HG03342 (cell line): ENCODE results near the gene ATP1B3.
"Not testable (repeated sequence)": the region's sequence is repeated elsewhere in the genome, so short reads cannot be mapped to it uniquely, and the experiment has no call there.

Experiments used
- ATAC-seq: cut with Tn5 transposase; IDR thresholded peaks from one replicate; pipeline ENCODE4 v1.9.1; 2021; ENCODE audit warnings: mild to moderate bottlenecking, moderate library complexity; ENCODE audit not compliant: unreplicated experiment

Gene ATP1B3

DNA sequence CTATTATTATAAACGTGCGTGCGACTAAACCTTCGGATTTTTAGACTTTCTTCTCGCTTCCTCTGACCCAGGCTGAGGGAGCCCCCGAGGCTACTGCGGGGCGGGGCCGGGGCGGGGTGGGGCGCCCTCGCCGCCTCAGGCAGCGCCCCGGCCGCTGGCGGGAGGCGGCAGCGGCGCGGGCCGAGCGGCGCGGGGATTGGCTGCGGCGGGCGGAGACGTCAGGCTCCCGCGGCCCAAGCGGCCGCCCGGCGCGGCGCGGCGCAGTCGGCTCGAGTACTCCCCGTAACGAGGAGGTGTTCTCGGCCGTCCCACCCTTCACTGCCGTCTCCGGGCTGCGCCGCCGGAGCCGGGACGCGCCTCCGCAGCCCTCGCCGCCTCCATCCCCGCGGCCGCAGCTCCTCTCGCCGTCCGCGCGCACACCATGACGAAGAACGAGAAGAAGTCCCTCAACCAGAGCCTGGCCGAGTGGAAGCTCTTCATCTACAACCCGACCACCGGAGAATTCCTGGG is at the start of gene ATP1B3:
Gene ATP1B3 (plus strand): TSS at position 263 of the 510 bp plus-strand sequence. CDS start 159 bp downstream, at position 422.
- ATAC-seq, result peak; percentile 74

DNA sequence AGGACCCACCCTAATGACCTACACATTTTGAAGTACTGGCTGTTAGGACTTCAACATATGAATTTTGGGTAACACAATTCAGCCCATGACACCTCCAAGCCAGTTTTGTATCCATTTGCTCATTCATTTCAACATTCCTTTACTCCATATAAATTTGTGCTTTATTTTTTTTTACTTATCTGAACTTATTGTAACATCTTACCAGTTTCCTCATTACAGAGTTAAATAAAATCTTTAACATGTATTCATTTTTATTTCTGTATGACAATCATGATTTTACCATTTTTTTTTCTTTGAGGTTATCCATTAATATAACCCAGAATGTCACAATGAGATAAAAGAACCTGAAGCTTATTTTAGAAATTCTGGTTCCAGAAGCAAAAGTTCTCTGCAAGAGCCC is 48.0 kb upstream of the ATP1B3 start:
- ATAC-seq, result no peak

DNA sequence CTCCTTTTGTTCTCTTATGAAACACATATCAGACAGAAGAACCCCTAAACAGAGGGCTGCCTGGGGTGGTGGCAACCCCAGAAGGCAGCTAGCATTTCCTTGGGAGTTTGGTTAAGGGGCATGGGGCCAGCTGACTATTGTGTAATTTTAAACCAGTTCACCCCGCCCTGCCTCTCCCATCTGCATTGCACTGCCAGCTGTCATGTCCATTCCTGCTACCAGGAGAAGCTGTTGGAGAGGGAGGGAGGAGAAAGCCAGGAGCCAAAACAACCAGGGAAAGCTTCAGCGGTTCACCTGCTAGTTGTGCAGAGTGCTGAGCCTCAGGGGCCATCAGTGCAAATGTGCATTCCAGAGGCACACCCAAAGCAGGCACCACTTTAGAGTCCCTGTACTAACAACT is 47.6 kb upstream of the ATP1B3 start:
- no peak for ATAC-seq

DNA sequence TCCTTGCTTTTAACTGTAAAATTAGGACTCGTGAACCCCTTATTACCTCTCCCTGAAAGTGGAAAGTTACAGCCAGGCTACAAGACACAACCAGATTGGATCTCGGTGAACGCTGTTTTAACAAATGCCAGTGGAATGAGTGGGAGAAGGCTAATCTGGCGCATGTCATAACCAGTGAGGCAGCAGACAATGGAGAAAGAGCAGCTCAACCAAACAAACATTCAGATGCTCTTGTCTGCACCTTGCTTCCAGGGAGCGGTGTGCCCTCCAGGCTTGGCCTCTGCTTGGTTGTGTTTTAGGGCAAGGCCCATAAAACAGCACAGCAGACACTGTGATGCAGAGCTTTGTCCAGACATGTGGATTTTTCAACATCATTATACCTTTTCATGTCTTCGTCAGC is 45.9 kb upstream of the ATP1B3 start:
- no peak for ATAC-seq

DNA sequence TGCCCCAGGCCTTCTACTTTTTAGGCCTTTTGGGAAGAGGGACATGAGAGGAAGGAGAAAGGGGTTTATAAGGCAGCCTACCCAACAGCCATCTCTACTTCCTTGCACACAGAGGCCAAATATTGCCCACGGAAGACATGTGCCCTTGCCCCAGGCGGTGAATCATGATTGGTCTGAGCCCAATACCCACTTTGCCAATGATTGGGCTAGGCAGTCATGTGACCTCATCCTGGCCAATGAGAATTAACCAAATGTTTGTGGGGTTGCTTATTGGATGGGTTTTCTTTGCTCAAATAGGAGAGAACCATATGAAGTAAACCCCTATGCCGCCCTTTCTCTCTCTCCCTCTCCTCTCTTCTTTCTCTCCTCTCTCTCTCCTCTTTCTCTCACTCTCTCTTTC is 42.2 kb upstream of the ATP1B3 start:
- ATAC-seq, result no peak

DNA sequence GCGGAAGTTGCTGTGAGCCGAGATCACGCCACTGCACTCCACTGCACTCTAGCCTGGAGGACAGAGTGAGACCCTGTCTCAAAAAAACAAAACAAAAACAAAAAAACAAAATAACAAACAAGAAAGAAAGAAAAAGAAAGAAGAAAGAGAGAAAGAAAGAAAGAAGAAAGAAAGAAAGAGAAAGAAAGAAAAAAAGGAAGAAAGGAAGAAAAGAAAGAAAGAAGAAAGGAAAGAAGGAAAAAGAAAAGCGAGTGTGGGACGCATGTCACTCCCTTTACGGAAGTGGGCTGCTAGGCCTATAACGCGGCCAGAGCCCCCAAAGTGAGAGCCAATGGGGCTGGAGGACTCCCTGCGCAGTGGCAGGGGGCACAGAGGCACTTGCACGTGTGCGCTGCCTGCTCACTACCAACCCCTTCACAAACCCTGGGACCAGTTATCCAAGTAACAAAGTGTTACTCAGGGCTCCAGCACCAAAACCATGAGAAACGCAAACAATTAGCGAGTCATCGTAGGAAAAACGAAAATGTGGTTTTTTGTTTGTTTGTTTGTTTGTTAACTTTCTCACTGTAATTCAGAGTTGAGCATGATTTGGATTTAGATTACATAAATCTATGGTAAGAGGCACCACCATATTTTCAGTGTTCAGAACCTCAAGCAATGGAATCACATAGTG is 40.8 kb upstream of the ATP1B3 start:
- ATAC-seq, result no peak

DNA sequence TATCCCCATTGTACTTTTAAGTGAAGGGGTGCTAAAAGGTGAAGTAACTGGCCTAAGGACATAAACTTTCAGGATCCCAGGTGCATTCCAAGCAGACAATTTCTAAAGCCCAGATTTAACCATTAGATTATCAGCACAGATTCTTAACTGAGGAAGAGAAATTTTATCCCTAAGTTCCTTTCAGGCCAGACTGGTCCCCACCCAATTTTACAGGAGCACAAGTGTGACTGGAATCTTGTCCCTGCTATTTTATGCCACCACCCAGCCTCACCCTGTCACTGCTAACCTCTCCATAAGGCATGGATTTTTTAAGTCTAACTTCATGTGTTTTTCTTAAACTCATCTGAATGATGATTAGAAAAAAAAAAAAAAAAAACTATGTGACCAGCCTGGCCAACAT is 37.1 kb upstream of the ATP1B3 start:
- ATAC-seq, result no peak

DNA sequence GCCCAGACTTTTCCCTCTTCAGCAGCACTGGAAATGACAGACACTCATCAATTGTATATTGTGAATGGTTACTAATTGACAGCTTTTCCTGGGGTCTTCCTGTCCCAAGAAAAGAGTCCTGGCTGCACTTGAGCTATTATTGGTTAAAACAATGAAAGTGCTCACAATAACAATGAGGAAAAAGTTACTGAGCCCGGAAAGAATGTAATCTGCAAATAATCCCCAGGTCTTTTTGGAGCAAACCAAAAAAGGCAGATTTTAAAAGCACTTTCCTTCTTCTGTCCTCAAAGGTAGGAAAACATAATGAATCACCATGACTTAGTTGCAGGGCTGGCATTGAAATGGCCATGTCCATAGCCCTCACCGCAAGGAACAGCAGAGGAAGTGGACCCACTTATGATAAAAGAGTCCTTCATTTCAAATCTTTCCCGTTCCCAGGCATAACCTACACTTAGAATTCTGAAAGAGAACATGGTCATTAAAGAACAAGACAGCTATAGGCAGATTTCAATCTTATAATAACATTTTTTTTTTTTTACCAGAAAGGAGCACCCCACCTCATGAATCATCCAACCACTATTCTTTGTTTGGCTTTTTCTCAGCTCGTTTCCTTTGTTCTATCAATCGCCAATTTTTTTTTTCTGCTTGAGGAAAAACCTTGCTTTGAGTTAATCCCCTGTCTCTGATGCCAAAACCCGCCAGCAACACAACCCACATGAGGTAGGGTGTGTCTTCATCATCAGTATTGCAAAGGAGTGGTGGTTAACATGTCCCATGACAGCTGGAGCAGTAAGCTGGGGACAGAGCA is 35.5 kb upstream of the ATP1B3 start:
- no peak for ATAC-seq

DNA sequence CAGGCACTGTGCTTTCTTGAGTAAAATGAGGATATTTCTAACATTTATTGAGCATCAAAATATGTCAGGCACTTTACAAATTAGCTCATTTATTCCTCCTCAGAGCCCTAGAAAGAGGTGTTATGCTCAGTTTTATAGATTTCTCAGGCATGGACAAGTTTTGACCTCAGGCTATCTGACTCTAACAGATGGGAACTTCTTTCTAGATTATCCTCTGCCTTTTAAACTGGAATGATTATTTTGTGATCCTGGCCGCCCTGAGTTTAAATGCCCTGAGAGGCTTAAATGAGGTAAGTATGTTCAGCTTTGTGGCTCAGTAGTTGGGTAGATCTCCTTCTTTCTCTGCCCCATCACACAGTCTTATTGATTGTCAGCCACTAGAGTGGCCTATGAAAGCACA is 32.3 kb upstream of the ATP1B3 start:
- no peak for ATAC-seq

DNA sequence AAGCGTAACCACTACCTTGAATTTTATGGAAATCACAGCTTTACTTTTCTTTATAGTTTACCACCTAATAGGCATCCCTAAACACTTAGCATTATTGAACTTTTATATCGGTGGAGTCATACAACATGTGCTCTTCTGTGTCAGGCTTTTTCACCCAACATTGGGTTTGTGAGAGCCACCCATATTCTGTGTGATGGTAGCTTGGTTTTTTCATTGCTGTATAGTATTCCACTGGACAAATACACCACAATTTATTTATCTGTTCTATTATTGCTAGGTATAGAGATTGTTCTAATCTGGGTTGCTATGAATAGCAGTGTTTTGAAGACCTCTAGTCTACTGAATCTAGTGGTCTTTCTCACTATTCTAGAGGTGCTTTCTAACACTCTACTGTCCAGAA is 31.6 kb upstream of the ATP1B3 start:
- ATAC-seq, result no peak

DNA sequence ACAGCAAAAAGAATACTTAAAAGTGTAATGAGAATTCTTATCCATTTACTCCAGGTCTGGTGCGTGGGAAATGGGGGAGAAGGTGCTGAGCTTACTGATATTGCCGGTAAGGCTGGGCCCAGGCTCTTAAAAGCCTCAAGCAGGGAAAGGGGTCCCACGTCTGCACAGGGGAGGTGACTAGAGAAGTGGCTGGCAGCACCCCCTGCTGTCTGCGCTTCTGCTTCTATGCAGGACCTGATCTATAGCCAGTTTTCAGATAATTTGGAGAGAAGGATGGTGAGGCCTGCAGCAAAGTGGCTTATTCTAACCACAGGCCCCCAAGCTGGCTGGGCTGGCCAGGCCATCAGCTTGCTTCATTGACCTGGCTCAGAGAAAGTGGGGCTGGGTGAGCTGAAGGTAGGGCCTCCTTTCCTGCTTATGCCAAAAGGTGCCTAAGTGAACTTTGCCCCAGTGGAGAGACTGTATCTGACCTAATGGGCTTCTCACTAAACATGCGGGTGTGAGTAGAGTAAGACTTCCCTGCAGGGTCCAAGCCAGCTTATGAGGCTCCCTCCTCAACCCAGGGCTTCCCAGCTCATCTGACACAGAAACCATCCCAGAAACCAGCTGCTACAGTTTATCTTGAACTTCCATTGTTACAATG is 30.9 kb upstream of the ATP1B3 start:
- ATAC-seq, result no peak

DNA sequence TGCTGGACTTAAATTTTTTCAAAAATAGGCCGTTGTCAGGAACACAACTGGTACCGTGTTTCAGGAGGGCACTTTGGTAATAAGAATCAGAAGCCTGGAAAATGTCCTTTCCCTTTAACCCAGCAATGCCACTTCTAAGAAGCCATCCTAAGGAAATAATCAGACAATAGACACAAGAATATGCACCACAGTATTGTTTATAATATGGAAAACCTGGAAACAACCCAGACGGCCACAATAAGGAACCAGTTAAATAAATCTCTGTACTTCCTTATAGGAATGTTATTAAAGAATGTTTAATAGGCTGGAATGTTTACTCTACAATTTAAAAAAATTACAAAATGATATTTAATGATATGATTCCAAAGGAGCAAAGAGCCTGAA is 30.4 kb upstream of the ATP1B3 start:
- ATAC-seq, result no peak

DNA sequence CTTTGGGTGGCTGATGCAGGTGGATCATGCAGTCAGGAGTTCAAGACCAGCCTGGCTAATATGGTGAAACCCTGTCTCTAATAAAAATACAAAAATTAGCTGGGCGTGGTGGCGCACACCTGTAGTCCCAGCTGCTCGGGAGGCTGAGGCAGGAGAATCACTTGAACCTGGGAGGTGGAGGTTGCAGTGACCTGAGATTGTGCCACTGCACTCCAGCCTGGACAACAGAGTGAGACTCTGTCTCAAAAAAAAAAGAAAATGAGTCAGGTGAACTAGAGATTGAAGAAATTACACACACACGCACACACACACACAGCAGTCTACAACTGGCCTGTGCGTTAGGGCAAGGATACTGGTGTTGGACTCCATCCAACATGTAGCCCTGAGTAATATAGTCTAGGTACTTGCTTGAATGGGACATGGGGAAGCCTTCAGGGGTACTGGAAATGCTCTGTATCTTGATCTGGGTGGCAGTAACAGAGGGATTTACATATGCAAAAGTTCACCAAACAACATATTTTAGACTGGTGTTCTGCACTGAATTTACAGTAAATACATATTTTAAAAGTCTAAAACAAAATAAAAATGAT is 28.2 kb upstream of the ATP1B3 start:
- not testable (repeated sequence) for ATAC-seq

DNA sequence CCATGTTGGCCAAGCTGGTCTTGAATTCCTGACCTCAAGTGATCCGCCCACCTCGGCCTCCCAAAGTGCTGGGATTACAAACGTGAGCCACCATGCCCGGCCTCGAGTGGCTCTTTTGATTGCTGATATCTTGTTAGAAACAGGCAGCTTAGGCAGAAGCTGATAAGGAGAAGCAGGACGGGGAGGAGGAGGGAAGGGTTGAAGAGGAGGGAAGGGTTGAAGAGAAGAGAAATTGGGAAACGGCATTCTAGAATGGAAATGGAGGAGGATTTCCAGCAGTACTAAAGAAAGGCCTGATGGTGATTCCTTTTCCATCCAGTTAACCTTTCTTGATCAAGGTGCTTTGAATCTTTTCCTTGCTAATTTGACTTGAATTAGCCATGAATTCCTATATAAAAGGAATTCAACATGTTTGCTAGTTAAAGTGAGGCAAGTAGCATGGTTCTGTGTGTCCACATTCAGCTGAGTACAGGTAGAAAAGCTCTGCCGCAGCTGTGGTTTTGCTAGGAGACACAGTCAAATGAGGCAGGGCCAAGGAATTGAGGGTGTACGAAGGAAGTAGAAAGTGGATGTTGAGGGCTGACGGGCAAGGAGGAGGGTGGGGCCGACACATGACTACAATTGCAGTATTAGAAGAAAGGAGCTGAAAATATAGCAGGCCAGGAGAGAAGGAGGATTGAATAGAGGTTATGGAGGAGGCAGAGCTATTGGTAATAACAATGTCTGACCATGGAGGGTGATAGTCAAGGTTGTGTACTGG is 27.2 kb upstream of the ATP1B3 start:
- ATAC-seq, result no peak

DNA sequence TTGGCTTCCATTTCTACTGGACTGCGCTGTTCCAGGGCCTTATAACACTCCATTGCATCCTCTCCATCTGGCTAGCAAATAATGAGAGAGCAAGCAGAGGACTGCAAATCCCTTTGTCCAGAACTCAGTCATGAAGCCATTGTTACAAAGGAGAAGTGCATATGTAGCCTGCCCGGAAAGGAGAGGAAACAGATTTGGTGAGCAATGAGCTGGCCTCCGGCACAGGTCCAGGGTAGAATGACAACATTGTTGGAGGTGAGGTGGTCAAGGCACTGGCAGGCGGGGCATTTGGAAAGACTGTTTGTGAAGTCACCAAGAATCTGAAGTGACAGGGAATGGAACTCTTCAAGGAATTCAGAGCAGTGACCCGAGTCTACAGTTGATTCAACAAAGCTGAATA is 25.0 kb upstream of the ATP1B3 start:
- no peak for ATAC-seq

DNA sequence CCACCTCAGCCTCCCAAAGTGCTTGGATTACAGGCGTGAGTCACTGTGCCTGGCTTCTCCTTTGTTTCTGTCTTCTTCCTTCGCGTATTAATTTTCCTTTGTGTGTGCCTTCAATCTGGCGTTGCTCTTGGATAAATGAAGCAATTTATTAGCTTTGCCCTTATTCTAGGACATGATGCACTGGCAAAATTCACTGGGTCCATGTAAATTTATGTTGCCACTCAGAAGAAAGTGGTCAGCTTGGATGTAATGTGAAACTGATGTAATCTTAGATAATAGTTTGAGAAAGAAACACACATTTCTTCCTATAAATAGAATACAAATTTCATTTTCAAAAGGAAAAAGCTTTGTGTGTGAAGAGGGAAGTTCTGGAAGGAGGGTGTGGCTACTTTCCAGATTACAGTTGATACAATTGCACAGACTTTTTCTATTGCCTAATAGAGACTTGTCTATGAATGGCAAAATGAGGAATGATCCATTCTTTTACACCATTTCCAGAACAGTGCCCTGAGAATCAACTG is 23.3 kb upstream of the ATP1B3 start:
- no peak for ATAC-seq

DNA sequence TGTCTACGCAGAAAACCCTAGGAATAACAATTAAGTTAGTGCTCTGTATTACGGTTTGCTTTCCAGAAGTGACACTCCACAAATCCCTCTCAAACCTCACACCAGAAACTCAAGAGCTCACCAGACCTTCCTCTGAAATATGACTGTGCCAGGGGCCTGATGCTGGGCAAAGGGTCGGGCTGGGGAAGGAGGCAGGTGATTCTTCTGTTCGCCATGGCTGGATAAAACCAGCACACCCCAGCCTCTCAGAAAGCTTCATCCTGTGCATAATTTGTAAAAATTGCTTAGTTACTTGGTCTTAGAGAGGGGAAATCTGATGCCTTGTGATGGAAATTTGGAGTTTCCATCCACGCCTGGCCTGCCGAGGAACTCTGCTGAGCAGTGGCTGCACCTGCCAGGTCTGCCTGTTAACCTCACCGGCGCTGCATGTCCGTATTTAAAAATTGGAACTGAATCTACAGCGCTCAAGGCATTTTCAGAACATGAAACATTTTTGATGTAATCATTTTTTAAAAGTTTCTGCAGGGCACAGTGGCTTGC is 22.7 kb upstream of the ATP1B3 start:
- no peak for ATAC-seq

DNA sequence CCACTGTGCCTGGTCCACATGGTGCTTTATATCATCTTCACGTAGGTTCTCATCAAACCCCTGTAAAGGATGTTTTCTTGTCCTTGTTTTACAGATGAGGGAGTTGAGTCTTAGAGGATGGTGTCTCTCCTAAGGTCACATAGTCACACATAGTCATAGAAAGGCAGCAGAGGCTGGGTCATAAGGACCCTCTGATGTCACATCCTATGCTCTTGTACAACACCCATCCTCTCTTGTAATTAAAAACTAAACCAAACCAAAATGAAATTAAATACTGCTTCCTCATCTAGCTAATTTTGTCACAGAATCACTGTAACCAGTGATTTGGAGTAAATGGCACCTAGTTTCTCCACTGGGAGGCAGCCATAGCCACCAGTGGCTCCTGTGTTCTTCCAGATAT is 21.8 kb upstream of the ATP1B3 start:
- ATAC-seq, result no peak

DNA sequence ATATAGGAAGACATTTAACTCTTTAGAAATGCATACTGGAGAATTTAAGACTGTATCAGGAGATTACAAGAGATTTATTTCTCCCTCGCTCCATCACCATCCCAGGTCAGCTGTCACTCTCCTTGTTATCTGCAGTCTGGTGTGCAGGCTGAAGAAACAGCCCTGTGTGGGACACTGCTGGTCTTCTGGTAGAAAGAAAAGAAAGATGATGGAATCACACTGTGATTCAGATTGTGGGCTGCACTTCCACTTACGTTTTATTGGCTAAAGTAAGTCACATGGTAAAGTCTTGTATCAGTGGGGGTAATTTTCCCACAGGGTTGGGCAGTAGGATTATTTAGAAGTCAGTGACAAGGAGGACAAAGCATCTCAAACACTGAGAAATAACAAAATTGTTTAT is 18.1 kb upstream of the ATP1B3 start:
- ATAC-seq, result no peak

DNA sequence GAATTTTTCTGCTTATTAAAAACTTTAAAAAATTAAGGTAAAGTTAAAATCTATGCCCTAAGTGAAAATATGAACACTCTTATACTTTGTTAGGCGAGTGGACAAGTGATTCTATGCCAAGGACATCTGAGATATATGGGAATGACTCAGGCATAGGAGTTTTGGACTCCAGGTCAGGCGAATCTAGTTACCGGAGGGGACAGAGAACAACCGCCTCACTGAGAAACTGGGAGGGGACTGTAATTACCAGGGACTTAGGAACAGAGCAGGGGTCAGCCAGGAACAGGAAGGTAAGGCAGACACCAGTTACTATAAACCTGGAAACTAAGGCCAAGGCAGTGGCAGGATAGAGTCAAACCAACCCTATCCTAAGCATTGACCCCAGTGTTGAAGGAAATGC is 16.8 kb upstream of the ATP1B3 start:
- ATAC-seq, result no peak
